ENCODE data around the gene LRRFIP1. TPM values are rescaled to one million over a fixed set of nuclear protein-coding genes. Genes with fewer than 3 reads are reported as not detected.

Gene LRRFIP1
- total and polyA plus RNA-seq, 2 of the 13 experiments (the other 11 are each of a cell fraction or from before 2014, with no cell fraction given), result 15.9 to 40.5 TPM

- H3K4me1 ChIP-seq (ENCODE audit: insufficient read depth, low read length), result peaks cover 52% of the 10 kb centered on the region
- intact Hi-C loops (cut with micrococcal nuclease; ENCODE audit: unreplicated experiment) (no loop called here), in situ Hi-C loops (cut with HindIII; ENCODE audit: extremely low pct_ligation_motif_present, low pct_unique_long_range_greater_than_20kb) (no loop called here)
- BruUV-seq (replicated peaks), result no TSS peak
- FAIRE-seq (no peak), ATAC-seq (no peak), DNase-seq (ENCODE audit: low spot score) (no peak)
- H3K27ac ChIP-seq (ENCODE audit: extremely low read length, insufficient read depth, low read length), result no peak overlapping the region
- H3K4me2 ChIP-seq (ENCODE audit: low read depth, low read length), result no peak overlapping the region
- no peaks in the 10 kb centered on the region for H3K9me3 ChIP-seq (ENCODE audit: low read length)
- H3K4me3 ChIP-seq (replicated peaks in 1 of 3; ENCODE audit: insufficient read depth in 1 of 3, low read depth in 2 of 3, low read length in 3 of 3), result no peak overlapping the region
- TF ChIP-seq ZNF225 (CRISPR knock-in tag; IDR thresholded peaks at IDR 0.05), result 0 out of 2 replicates have a peak, but pooled peaks have one; percentile 20
- TF ChIP-seq NR1H2 (CRISPR knock-in tag; IDR thresholded peaks at IDR 0.05; ENCODE audit: borderline replicate concordance, low read depth), result no peak
- no peak for TF ChIP-seq ZNF562 (CRISPR knock-in tag; IDR thresholded peaks at IDR 0.05; ENCODE audit: borderline replicate concordance)
- peaks cover 3 to 11% of the 10 kb centered on the region in 2 experiments; a peak in 4 of 5 replicates for H3K36me3 ChIP-seq (replicated peaks in 1 of 2; ENCODE audit: control insufficient read depth in 1 of 2, insufficient read depth in 2 of 2, low read length in 2 of 2)
- ChIA-PET POLR2A (no interaction called here), CTCF (ENCODE audit: low intra/inter-chr PET ratio, low total read pairs) (no interaction called here)
- no peak overlapping the region for H3K9ac ChIP-seq (ENCODE audit: insufficient read depth, low read depth, low read length)
- no peak overlapping the region for H2AFZ ChIP-seq (ENCODE audit: low read length)
- WGBS (ENCODE audit: low lambda C conversion rate), result 94% methylated on average over 15 of the region's 15 CpGs
- peaks cover 9% of the 10 kb centered on the region for H3K79me2 ChIP-seq (ENCODE audit: insufficient read depth, low read length)
- no peaks in the 10 kb centered on the region for H4K20me1 ChIP-seq (ENCODE audit: insufficient read depth, low read length)
- H3K27me3 ChIP-seq (ENCODE audit: control insufficient read depth in 1 of 2, insufficient read depth in 2 of 2, low read length in 2 of 2), result no peaks in the 10 kb centered on the region
These were observed 111.7 kb downstream of the LRRFIP1 start for GRCh38 chr2:237739101-237739500.

GRCh38 chr2:237742191-237742590 is 114.8 kb downstream of the LRRFIP1 start:
- ChIA-PET POLR2A (interaction anchor here (1.5 to 1.9 kb wide), 3 partner anchors 27 to 73 kb away, joined by 3 to 5 read pairs (median 4); no protein-coding TSS in a partner anchor), CTCF (ENCODE audit: low intra/inter-chr PET ratio, low total read pairs) (no interaction called here)
- intact Hi-C loops (cut with micrococcal nuclease; ENCODE audit: unreplicated experiment), result no loop called here
- FAIRE-seq, result peak; percentile 71
- Histone ChIP-seq H3K4me3 (replicated peaks in 1 of 3; ENCODE audit: insufficient read depth in 1 of 3, low read depth in 2 of 3, low read length in 3 of 3) (peak overlapping the region in 2 of 3 experiments; percentile 4 to 34; a peak in 3 of 6 replicates), H3K4me2 (ENCODE audit: low read depth, low read length) (peak overlapping the region; percentile 66), H3K4me1 (ENCODE audit: insufficient read depth, low read length) (peaks cover 54% of the 10 kb centered on the region), H3K27me3 (ENCODE audit: control insufficient read depth in 1 of 2, insufficient read depth in 2 of 2, low read length in 2 of 2) (no peaks in the 10 kb centered on the region), H3K79me2 (ENCODE audit: insufficient read depth, low read length) (peaks cover 6% of the 10 kb centered on the region), H3K36me3 (replicated peaks in 1 of 2; ENCODE audit: control insufficient read depth in 1 of 2, insufficient read depth in 2 of 2, low read length in 2 of 2) (peaks cover 2 to 8% of the 10 kb centered on the region in 2 experiments), H3K27ac (ENCODE audit: extremely low read length, insufficient read depth, low read length) (peak overlapping the region; percentile 25), H3K9ac (ENCODE audit: insufficient read depth, low read depth, low read length) (no peak overlapping the region), H2AFZ (ENCODE audit: low read length) (no peak overlapping the region), H3K9me3 (ENCODE audit: low read length) (no peaks in the 10 kb centered on the region), H4K20me1 (ENCODE audit: insufficient read depth, low read length) (no peaks in the 10 kb centered on the region)
- in situ Hi-C loops (cut with HindIII; ENCODE audit: extremely low pct_ligation_motif_present, low pct_unique_long_range_greater_than_20kb), result loop anchor here (5.0 kb wide), 2 partner anchors 70 to 140 kb away; no protein-coding TSS in a partner anchor
- DNase-seq (ENCODE audit: low spot score), result peak; percentile 73
- no peak; the same call in 1 of the 3 replicates for ATAC-seq
- BruUV-seq (replicated peaks), result no TSS peak
- 37% methylated on average over 12 of the region's 12 CpGs for WGBS (ENCODE audit: low lambda C conversion rate)
- no peak for TF ChIP-seq TOPORS (CRISPR knock-in tag; IDR thresholded peaks at IDR 0.05)
- no peak for TF ChIP-seq POLR2AphosphoS5 (IDR thresholded peaks at IDR 0.05; ENCODE audit: low read depth, low read length)
- TF ChIP-seq JUND (CRISPR knock-in tag; IDR thresholded peaks at IDR 0.05), result no peak
- TF ChIP-seq ZNF451 (CRISPR knock-in tag; IDR thresholded peaks at IDR 0.05), result no peak
- TF ChIP-seq SALL1 (CRISPR knock-in tag; IDR thresholded peaks at IDR 0.05), result peak; percentile 95
- peak; percentile 93 for TF ChIP-seq BHLHE40 (IDR thresholded peaks at IDR 0.05; ENCODE audit: low read length)
- no peak; the same call in 1 of the 2 replicates for TF ChIP-seq ZNF639 (CRISPR knock-in tag; conservative IDR thresholded peaks at IDR 0.05)
- peak; percentile 56; the same call in 1 of the 2 replicates for TF ChIP-seq ZNF788 (CRISPR knock-in tag; IDR thresholded peaks at IDR 0.05; ENCODE audit: borderline replicate concordance)
- TF ChIP-seq PAX8 (CRISPR knock-in tag; IDR thresholded peaks at IDR 0.05; ENCODE audit: borderline replicate concordance), result no peak
- TF ChIP-seq PHF21A (CRISPR knock-in tag; IDR thresholded peaks at IDR 0.05), result peak; percentile 90
- TF ChIP-seq MED1 (CRISPR knock-in tag; IDR thresholded peaks at IDR 0.05), result peak; percentile 95
- no peak for TF ChIP-seq RELA (CRISPR knock-in tag; IDR thresholded peaks at IDR 0.05)
- no peak for TF ChIP-seq ATM (IDR thresholded peaks at IDR 0.05; ENCODE audit: borderline replicate concordance)
- no peak for TF ChIP-seq HDAC6 (IDR thresholded peaks at IDR 0.05; ENCODE audit: low read depth, low read length)
- TF ChIP-seq NKX3-1 (CRISPR knock-in tag; IDR thresholded peaks at IDR 0.05), result 0 out of 2 replicates have a peak, but pooled peaks have one; percentile 36

All from HepG2 (cell line).